Neuronal stem cell (in vitro differentiated cells): Measurements from ENCODE around the gene NSFL1C.

ENCODE experiments used
- DNase-seq: peaks from one replicate; pipeline ENCODE4 v3.0.0-alpha.2; 2013; ENCODE audit warnings: low spot score
- H2AFZ ChIP-seq: one replicate; pipeline ENCODE4 v1.6.1; 2013; ENCODE audit warnings: mild to moderate bottlenecking, low read length, inconsistent platforms
- H2AK5ac ChIP-seq: 2 replicates; pipeline ENCODE4 v1.6.1; 2013; ENCODE audit warnings: low read depth, mild to moderate bottlenecking, inconsistent platforms, low read length, moderate library complexity, mixed read lengths
- H2BK120ac ChIP-seq: 2 replicates; pipeline ENCODE4 v1.6.1; 2013; ENCODE audit warnings: low read depth, mild to moderate bottlenecking, inconsistent platforms, low read length, moderate library complexity, mixed read lengths
- H2BK12ac ChIP-seq: one replicate; pipeline ENCODE4 v1.6.1; 2013; ENCODE audit warnings: low read length, inconsistent platforms
- H2BK15ac ChIP-seq: 2 replicates; pipeline ENCODE4 v1.6.1; 2013; ENCODE audit warnings: mild to moderate bottlenecking, low read length, inconsistent platforms, mixed read lengths
- H2BK5ac ChIP-seq: one replicate; pipeline ENCODE4 v1.6.1; 2013; ENCODE audit warnings: inconsistent platforms, mild to moderate bottlenecking, low read length, moderate library complexity
- H3K14ac ChIP-seq: one replicate; pipeline ENCODE4 v1.6.1; 2013; ENCODE audit warnings: low read length, inconsistent platforms
- H3K18ac ChIP-seq: 2 replicates; pipeline ENCODE4 v1.6.1; 2013; ENCODE audit warnings: low read length, inconsistent platforms
- H3K23ac ChIP-seq: 2 replicates; pipeline ENCODE4 v1.6.1; 2013; ENCODE audit warnings: low read depth, mild to moderate bottlenecking, mixed read lengths, low read length, inconsistent platforms; ENCODE audit not compliant: poor library complexity
- H3K27ac ChIP-seq: replicated peaks from 3 replicates; pipeline ENCODE4 v1.5.1; 2013; ENCODE audit warnings: low read length, inconsistent platforms
- H3K27me3 ChIP-seq, 3 experiments: 2 replicates each; pipeline ENCODE4 v1.6.1; 2013; ENCODE audit warnings: low read length in 3 of 3, mild to moderate bottlenecking in 2 of 3, inconsistent platforms in 1 of 3, low read depth in 1 of 3, mixed read lengths in 1 of 3, moderate library complexity in 1 of 3; ENCODE audit not compliant: control insufficient read depth in 3 of 3, insufficient read depth in 3 of 3
- H3K36me3 ChIP-seq, 2 donors: replicated peaks in 1 of 2; 2 replicates each; pipeline ENCODE4 v1.6.1; 2013; ENCODE audit warnings: low read length in 2 of 2; ENCODE audit not compliant: control insufficient read depth in 2 of 2, insufficient read depth in 2 of 2
- H3K4ac ChIP-seq: 2 replicates; pipeline ENCODE4 v1.6.1; 2013; ENCODE audit warnings: inconsistent platforms, mild to moderate bottlenecking, low read length, moderate library complexity
- H3K4me1 ChIP-seq, 2 donors: 1 replicate in 1 of 2; 2 replicates in 1 of 2; pipeline ENCODE4 v1.6.1; 2013; ENCODE audit warnings: low read length in 2 of 2, low read depth in 1 of 2; ENCODE audit not compliant: control insufficient read depth in 2 of 2, insufficient read depth in 1 of 2
- H3K4me2 ChIP-seq: one replicate; pipeline ENCODE4 v1.6.1; 2013; ENCODE audit warnings: mild to moderate bottlenecking, low read length, inconsistent platforms; ENCODE audit not compliant: insufficient read depth, poor library complexity, severe bottlenecking
- H3K4me3 ChIP-seq, 2 donors: 2 replicates each; pipeline ENCODE4 v1.5.1; 2013; ENCODE audit warnings: low read length in 2 of 2, mild to moderate bottlenecking in 2 of 2, inconsistent platforms in 1 of 2, moderate library complexity in 1 of 2
- H3K79me1 ChIP-seq: one replicate; pipeline ENCODE4 v1.6.1; 2013; ENCODE audit warnings: low read depth, mild to moderate bottlenecking, inconsistent platforms, low read length, moderate library complexity
- H3K9ac ChIP-seq: one replicate; pipeline ENCODE4 v1.6.1; 2013; ENCODE audit warnings: mild to moderate bottlenecking, low read depth, low read length, inconsistent platforms; ENCODE audit not compliant: poor library complexity
- H3K9me3 ChIP-seq, 2 donors: replicated peaks in 1 of 2; 2 replicates each; pipeline versions ENCODE3 to v1.6.1; 2013; ENCODE audit warnings: low read length in 2 of 2, mild to moderate bottlenecking in 2 of 2, inconsistent platforms in 1 of 2, low read depth in 1 of 2, mixed read lengths in 1 of 2, moderate library complexity in 1 of 2; ENCODE audit not compliant: control insufficient read depth in 2 of 2, insufficient read depth in 1 of 2
- H4K8ac ChIP-seq: one replicate; pipeline ENCODE4 v1.6.1; 2013; ENCODE audit warnings: low read depth, mild to moderate bottlenecking, inconsistent platforms, low read length, moderate library complexity
- H4K91ac ChIP-seq: one replicate; pipeline ENCODE4 v1.6.1; 2013; ENCODE audit warnings: low read length, low read depth, mild to moderate bottlenecking, inconsistent platforms; ENCODE audit not compliant: poor library complexity
- WGBS, 2 donors: extraction: QIAGEN DNeasy Blood & Tissue Kit; methylation state at CpG; one replicate each; pipeline ENCODE4 v1.1.7; 2013; ENCODE audit warnings: missing lambda C conversion rate in 2 of 2, mixed read lengths in 1 of 2; ENCODE audit not compliant: insufficient read length in 2 of 2, insufficient replicate concordance in 1 of 2; ENCODE audit errors: extremely low coverage in 2 of 2; 5-methylcytosine and 5-hydroxymethylcytosine counted together

NSFL1C gene

DNA sequence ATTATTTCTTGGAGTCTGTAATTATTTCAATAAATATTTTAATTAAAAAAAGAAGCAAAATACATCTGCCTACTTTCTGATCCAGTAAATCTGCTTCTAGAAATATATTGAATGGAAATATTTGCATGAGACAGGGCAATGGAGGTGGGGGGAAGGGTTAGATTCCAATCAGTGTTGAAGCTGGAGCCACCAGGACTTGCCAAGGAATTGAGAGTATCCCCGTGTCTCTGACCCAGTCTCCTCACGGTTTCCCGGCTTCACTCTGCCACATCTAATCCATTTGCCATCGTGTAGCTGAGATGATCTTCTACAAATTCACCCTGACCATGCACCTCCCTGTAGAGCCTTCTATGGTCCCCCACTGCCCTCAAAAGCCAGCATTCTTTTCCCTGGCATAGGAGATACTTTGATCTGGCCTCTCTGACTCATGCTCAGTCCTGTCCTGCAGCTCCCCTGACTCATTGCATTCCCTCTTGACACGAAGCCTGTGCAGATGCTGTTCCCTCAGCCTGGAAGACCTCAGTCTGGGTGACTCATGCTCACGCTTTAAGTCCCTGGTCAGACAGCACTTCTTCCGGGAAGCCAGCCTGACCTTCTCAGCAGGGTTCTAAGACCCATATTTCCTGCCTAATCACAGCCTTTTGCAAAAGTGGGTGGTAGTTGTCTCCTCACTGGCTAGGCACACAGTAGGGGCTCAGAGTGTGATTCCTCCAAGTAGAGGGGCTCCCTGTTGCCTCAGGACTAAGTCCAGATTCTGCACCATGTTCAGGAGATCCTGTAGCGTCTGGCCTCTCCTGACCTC is 50.8 kb downstream of the NSFL1C start:
- no peak overlapping the region for H4K8ac ChIP-seq
- H4K91ac ChIP-seq: no peak overlapping the region
- H3K9me3 ChIP-seq: peaks cover 1 to 2% of the 10 kb centered on the region in 2 donors
- H2BK120ac ChIP-seq: no peak overlapping the region
- H3K36me3 ChIP-seq: no peaks in the 10 kb centered on the region
- no peak overlapping the region for H3K18ac ChIP-seq
- DNase-seq: no peak
- WGBS, 2 donors: no CpG with 5 or more reads among the region's 8 CpGs
- no peak overlapping the region for H3K23ac ChIP-seq
- H3K4me3 ChIP-seq: no peak overlapping the region
- H2AK5ac ChIP-seq: no peak overlapping the region
- H3K27me3 ChIP-seq: no peaks in the 10 kb centered on the region
- H2BK5ac ChIP-seq: no peak overlapping the region
- no peak overlapping the region for H3K4me2 ChIP-seq
- H3K9ac ChIP-seq: no peak overlapping the region
- H2BK12ac ChIP-seq: no peak overlapping the region
- no peak overlapping the region for H2BK15ac ChIP-seq
- no peaks in the 10 kb centered on the region for H3K79me1 ChIP-seq
- no peak overlapping the region for H3K27ac ChIP-seq
- peak overlapping the region; percentile 34 for H2AFZ ChIP-seq
- H3K4ac ChIP-seq: no peak overlapping the region
- H3K14ac ChIP-seq: no peak overlapping the region
- peaks cover 0 to 8% of the 10 kb centered on the region in 2 donors for H3K4me1 ChIP-seq

DNA sequence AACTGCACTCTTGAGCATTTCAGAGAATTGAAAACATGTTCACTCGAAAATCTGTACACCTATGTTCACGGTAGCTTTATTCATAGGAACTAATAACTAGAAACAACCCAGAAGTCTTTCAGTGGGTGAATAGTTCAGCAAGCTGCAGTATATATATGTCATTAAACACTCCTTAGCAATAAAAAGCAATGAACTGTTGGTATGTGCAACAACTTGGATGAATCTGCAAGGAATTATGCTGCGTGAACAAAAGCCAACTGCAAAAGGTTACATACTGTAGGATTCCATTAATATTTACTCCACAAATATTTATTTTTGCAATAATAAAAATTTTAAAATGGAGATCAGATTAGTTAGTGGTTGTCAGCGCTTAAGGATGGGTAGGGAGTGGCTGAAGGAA is 51.7 kb downstream of the NSFL1C start:
- no peak overlapping the region for H2BK120ac ChIP-seq
- H3K18ac ChIP-seq: no peak overlapping the region
- no peak overlapping the region for H2AFZ ChIP-seq
- no peaks in the 10 kb centered on the region for H3K36me3 ChIP-seq
- H3K27me3 ChIP-seq: no peaks in the 10 kb centered on the region
- H3K9ac ChIP-seq: no peak overlapping the region
- no peak overlapping the region for H2AK5ac ChIP-seq
- no peaks in the 10 kb centered on the region for H3K9me3 ChIP-seq
- H3K79me1 ChIP-seq: no peaks in the 10 kb centered on the region
- H4K8ac ChIP-seq: no peak overlapping the region
- no peak overlapping the region for H3K4me3 ChIP-seq
- no peak for DNase-seq
- WGBS, 2 donors: no CpG with 5 or more reads among the region's 4 CpGs
- no peak overlapping the region for H3K4ac ChIP-seq
- no peak overlapping the region for H2BK12ac ChIP-seq
- H2BK5ac ChIP-seq: no peak overlapping the region
- no peak overlapping the region for H4K91ac ChIP-seq
- H3K4me1 ChIP-seq: peaks cover 0 to 8% of the 10 kb centered on the region in 2 donors
- H3K27ac ChIP-seq: no peak overlapping the region
- H2BK15ac ChIP-seq: no peak overlapping the region
- no peak overlapping the region for H3K4me2 ChIP-seq
- no peak overlapping the region for H3K23ac ChIP-seq
- H3K14ac ChIP-seq: no peak overlapping the region

DNA sequence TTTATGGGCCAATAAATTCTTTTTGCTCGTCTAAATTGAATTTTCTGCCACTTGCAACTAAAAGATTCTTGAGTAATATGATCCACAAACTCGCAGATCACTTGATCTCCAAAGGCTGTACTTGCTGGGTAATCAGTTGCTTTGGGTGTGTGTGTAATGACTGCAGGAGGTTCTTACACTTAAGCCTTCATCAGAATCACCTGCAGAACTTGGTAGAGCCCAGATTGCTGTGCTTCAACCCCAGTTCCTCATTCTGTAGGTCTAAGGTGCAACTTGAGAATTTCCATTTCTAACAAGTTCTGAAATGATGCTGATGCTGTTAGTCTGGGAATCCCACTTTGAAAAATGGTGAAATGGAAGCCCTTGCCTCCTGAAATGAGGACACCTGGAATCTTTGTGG is 60.8 kb downstream of the NSFL1C start:
- Histone ChIP-seq H3K4me1 (no peaks in the 10 kb centered on the region), H3K23ac (no peak overlapping the region), H2BK120ac (no peak overlapping the region), H4K91ac (no peak overlapping the region), H2AK5ac (no peak overlapping the region), H3K9ac (no peak overlapping the region), H2AFZ (no peak overlapping the region), H3K4ac (no peak overlapping the region), H3K9me3 (no peaks in the 10 kb centered on the region), H3K36me3 (no peaks in the 10 kb centered on the region), H4K8ac (no peak overlapping the region), H3K14ac (no peak overlapping the region), H3K4me3 (no peak overlapping the region), H2BK15ac (no peak overlapping the region), H2BK12ac (no peak overlapping the region), H3K4me2 (no peak overlapping the region), H2BK5ac (no peak overlapping the region), H3K27ac (no peak overlapping the region), H3K79me1 (no peaks in the 10 kb centered on the region), H3K18ac (no peak overlapping the region), H3K27me3 (no peaks in the 10 kb centered on the region)
- no peak for DNase-seq
- no CpG with 5 or more reads among the region's 2 CpGs for WGBS, 2 donors

DNA sequence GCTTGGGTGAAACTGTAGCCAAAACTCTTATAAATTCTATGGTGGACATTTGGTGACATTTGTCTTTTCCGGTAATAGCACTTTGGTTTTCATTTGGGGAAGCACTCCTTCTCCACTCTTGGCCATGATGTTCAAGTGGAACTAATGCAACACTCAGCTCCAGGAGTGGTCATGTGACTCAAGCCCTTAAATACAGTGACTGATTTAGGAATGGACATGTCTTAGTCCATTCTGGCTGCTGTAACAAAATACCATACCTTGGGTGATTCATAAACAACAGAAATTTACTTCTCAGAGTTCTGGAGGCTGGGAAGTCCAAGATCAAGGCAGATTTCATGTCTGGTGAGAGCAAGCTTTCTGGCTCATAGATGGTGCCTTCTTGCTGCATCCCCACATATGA is 63.0 kb downstream of the NSFL1C start:
- H3K14ac ChIP-seq: no peak overlapping the region
- no peaks in the 10 kb centered on the region for H3K27me3 ChIP-seq
- no peak overlapping the region for H2BK12ac ChIP-seq
- H2AK5ac ChIP-seq: no peak overlapping the region
- no peak overlapping the region for H3K4ac ChIP-seq
- no peak overlapping the region for H3K4me3 ChIP-seq
- H3K27ac ChIP-seq: no peak overlapping the region
- DNase-seq: no peak
- H3K79me1 ChIP-seq: no peaks in the 10 kb centered on the region
- no peak overlapping the region for H3K23ac ChIP-seq
- H3K4me2 ChIP-seq: no peak overlapping the region
- H2BK5ac ChIP-seq: no peak overlapping the region
- H3K18ac ChIP-seq: no peak overlapping the region
- no peaks in the 10 kb centered on the region for H3K9me3 ChIP-seq
- no peak overlapping the region for H4K91ac ChIP-seq
- no peaks in the 10 kb centered on the region for H3K36me3 ChIP-seq
- no CpG with 5 or more reads among the region's 1 CpG for WGBS, 2 donors
- H3K9ac ChIP-seq: no peak overlapping the region
- no peak overlapping the region for H2BK120ac ChIP-seq
- H2AFZ ChIP-seq: no peak overlapping the region
- H4K8ac ChIP-seq: no peak overlapping the region
- H3K4me1 ChIP-seq: no peaks in the 10 kb centered on the region
- H2BK15ac ChIP-seq: no peak overlapping the region
